Esophagus squamous epithelium (tissue), 5 donors: ENCODE data around the gene TAS1R2. TPM values are rescaled to one million over a fixed set of nuclear protein-coding genes. Genes with fewer than 3 reads are reported as not detected.

Source experiments
- DNase-seq: peaks from one replicate; lab custom pipeline; 2025; lab: John Stamatoyannopoulos, UW
- H3K27ac ChIP-seq, 4 donors: fragments of 200-600 bp; sonication (generic); one replicate each; pipeline ENCODE4 v1.5.1; 2016 to 2019; ENCODE audit warnings: mild to moderate bottlenecking in 1 of 4
- H3K27me3 ChIP-seq, 4 donors: fragments of 200-600 bp; sonication (generic); 1 replicate in 3 of 4; 2 replicates in 1 of 4; pipeline versions ENCODE4 v1.5.1 to v1.6.0; 2017 to 2021; ENCODE audit warnings: antibody characterized with exemption in 1 of 4
- H3K36me3 ChIP-seq, 3 donors: fragments of 200-600 bp; sonication (generic); one replicate each; pipeline ENCODE4 v1.5.1; 2016 to 2019
- H3K4me1 ChIP-seq, 3 donors: fragments of 200-600 bp; sonication (generic); one replicate each; pipeline ENCODE4 v1.5.1; 2017 to 2019
- H3K4me3 ChIP-seq, 4 donors: fragments of 200-600 bp; sonication (generic); 1 replicate in 3 of 4; 2 replicates in 1 of 4; pipeline ENCODE4 v1.5.1; 2016 to 2019; ENCODE audit warnings: mild to moderate bottlenecking in 2 of 4, moderate library complexity in 1 of 4
- H3K9me3 ChIP-seq, 3 donors: fragments of 200-600 bp; sonication (generic); one replicate each; pipeline ENCODE4 v1.5.1; 2016 to 2019
- POLR2A ChIP-seq, 4 donors: fragments of 450-650 bp; IDR thresholded peaks; one replicate each; pipeline ENCODE4 v1.6.1; 2017; ENCODE audit warnings: antibody characterized with exemption in 4 of 4, mild to moderate bottlenecking in 4 of 4, moderate library complexity in 3 of 4
- WGBS, 2 donors: methylation state at CpG; one replicate each; pipeline ENCODE4 v1.1.5; 2018; 5-methylcytosine and 5-hydroxymethylcytosine counted together
- intact Hi-C: fragments of 100-400 bp; cut with DNase I; formaldehyde crosslinking; loops from one replicate; pipeline ENCODE4 v1.15.0; 2022
- total RNA-seq, 4 donors: library from RNA; depleted of rRNA; stranded (reverse); fragments of >200 nt; gene quantifications; one replicate each; pipeline ENCODE4 v1.1.0, GENCODE V29; 2016
- TF ChIP-seq, protein P1 (sequence below), 6 experiments: fragments of 450-650 bp in 4 of 6; fragments of 200-600 bp in 2 of 6; sonication (generic) in 2 of 6; IDR thresholded peaks; one replicate each; pipeline ENCODE4 v1.5.1; 2016 to 2019; ENCODE audit warnings: antibody characterized with exemption in 6 of 6, mild to moderate bottlenecking in 4 of 6, moderate library complexity in 4 of 6
- donor health status: DM: yes; HTN: yes; CAD: no.

TAS1R2 gene
- total RNA-seq, 4 donors from 2014 or later, result not detected

DNA sequence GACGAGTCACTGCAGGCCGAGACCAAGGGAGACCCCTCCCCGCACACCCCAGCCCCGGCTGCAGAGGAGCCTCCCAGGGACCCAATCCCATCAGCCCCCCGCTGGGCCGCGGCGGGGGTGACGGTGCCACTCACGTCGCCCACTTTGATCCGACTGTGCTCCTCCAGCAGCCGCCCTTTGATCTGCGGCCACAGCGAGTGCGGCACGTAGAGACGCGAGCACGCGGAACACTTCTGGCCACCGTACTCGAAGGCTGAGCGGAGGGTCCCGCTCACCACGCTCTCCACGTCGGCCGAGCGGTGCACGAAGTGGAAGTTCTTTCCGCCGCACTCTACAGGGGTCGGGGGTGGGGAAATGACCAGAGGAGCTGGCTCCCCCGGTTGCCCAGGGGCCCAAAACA lies 17.8 kb upstream of the TAS1R2 start:
- 84 to 88% methylated on average over 8 to 14 of the region's 35 CpGs for WGBS, 2 donors
- Histone ChIP-seq H3K4me3 (no peak overlapping the region), H3K36me3 (peaks cover 0 to 50% (median 0%) of the 10 kb centered on the region in 3 donors), H3K9me3 (no peaks in the 10 kb centered on the region), H3K4me1 (peaks cover 7 to 43% (median 15%) of the 10 kb centered on the region in 3 donors), H3K27me3 (no peaks in the 10 kb centered on the region), H3K27ac (no peak overlapping the region)
- DNase-seq, result no peak
- TF ChIP-seq POLR2A (IDR thresholded peaks at IDR 0.05), result no peak
- TF ChIP-seq, protein P1, sequence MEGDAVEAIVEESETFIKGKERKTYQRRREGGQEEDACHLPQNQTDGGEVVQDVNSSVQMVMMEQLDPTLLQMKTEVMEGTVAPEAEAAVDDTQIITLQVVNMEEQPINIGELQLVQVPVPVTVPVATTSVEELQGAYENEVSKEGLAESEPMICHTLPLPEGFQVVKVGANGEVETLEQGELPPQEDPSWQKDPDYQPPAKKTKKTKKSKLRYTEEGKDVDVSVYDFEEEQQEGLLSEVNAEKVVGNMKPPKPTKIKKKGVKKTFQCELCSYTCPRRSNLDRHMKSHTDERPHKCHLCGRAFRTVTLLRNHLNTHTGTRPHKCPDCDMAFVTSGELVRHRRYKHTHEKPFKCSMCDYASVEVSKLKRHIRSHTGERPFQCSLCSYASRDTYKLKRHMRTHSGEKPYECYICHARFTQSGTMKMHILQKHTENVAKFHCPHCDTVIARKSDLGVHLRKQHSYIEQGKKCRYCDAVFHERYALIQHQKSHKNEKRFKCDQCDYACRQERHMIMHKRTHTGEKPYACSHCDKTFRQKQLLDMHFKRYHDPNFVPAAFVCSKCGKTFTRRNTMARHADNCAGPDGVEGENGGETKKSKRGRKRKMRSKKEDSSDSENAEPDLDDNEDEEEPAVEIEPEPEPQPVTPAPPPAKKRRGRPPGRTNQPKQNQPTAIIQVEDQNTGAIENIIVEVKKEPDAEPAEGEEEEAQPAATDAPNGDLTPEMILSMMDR (IDR thresholded peaks at IDR 0.05), result no peak
- intact Hi-C loops, result no loop called here

DNA sequence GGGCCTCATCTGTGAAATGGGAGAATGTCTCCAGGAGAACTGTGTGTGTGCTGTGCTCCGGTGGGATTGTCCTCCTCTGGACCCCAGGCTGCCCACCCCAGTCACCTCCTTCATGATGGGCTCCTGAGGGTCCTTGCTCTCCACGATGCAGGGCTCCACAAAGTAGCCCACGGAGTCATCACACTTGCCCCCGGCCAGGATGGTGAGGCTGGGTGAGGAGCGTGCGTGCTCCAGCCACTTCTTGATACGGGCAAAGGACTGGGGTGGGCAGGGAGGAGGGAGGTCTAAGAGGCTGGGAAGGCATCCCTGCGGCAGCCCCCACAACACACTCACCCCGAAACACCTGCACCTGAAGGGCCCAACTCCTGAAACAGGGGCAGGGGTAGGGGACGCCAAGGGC lies 16.8 kb upstream of the TAS1R2 start:
- WGBS, 2 donors, result 80 to 100% methylated on average over 1 of the region's 10 CpGs
- no peak overlapping the region for H3K4me3 ChIP-seq
- peaks cover 0 to 60% (median 0%) of the 10 kb centered on the region in 3 donors for H3K36me3 ChIP-seq
- H3K27ac ChIP-seq, result no peak overlapping the region
- no peak for TF ChIP-seq POLR2A (IDR thresholded peaks at IDR 0.05)
- TF ChIP-seq, protein P1 (IDR thresholded peaks at IDR 0.05), result no peak
- no peak for DNase-seq
- H3K27me3 ChIP-seq, result no peaks in the 10 kb centered on the region
- intact Hi-C loops, result no loop called here
- peaks cover 0 to 32% (median 7%) of the 10 kb centered on the region in 3 donors for H3K4me1 ChIP-seq
- no peaks in the 10 kb centered on the region for H3K9me3 ChIP-seq

DNA sequence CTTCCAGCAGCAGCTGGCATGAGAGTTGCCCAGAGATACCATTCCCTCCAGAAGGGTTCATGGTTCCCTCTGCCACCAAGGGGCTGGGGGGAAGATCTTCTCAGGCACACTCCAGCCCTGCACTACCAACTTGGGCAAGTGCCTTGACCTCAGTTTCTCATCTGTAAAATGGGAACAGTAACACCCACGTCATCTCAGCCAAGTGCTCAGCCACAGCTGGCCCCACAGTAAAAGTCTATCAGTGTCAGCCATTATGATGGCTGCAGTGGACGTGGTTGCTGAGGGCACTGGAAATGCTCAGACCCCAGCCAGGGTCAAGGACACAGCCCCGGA lies 16.3 kb upstream of the TAS1R2 start:
- Histone ChIP-seq H3K4me1 (peaks cover 0 to 28% (median 7%) of the 10 kb centered on the region in 3 donors), H3K4me3 (no peak overlapping the region), H3K27me3 (no peaks in the 10 kb centered on the region), H3K9me3 (no peaks in the 10 kb centered on the region), H3K27ac (no peak overlapping the region), H3K36me3 (peaks cover 0 to 64% (median 0%) of the 10 kb centered on the region in 3 donors)
- intact Hi-C loops, result no loop called here
- WGBS, 2 donors, result 76 to 90% methylated on average over 2 of the region's 3 CpGs
- no peak for TF ChIP-seq POLR2A (IDR thresholded peaks at IDR 0.05)
- TF ChIP-seq, protein P1 (IDR thresholded peaks at IDR 0.05), result no peak
- no peak for DNase-seq

DNA sequence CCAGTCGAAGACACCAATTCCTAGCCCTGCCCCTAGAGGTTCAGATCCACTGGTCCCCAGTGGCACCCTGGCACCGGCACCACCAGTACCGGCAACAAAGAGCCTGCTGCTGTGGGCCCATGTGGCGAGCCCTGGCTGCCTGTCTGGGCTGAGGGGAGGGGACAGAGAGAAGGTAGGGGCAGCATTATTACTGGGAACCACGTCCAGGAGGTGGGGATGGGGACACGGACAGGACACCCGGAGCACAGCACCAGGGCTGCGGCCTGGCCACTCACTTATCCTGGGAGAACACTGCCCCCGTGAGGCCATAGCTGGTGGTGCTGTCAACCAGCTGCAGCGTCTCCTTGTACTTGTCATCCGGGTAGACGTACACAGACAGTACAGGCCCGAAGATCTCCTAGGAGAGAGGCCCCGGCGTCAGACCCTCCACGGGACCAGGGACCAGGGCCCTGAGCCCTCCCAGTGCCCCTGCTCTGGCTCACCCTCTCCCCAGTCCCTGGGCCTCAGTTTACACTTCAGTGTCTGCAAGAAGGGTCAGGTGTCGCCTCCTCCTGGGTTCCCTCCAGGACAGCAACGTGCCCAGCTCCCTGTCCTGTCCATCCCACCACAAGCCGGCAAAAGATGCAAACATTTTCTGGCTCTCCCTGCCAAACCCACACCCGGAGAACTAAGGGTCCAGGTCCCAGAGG lies 15.8 kb upstream of the TAS1R2 start:
- Histone ChIP-seq H3K36me3 (peaks cover 0 to 64% (median 0%) of the 10 kb centered on the region in 3 donors), H3K27ac (no peak overlapping the region), H3K27me3 (no peaks in the 10 kb centered on the region), H3K9me3 (no peaks in the 10 kb centered on the region), H3K4me3 (no peak overlapping the region), H3K4me1 (peaks cover 0 to 23% (median 7%) of the 10 kb centered on the region in 3 donors)
- 20 to 33% methylated on average over 1 to 8 of the region's 20 CpGs for WGBS, 2 donors
- DNase-seq, result peak; percentile 19
- TF ChIP-seq POLR2A (IDR thresholded peaks at IDR 0.05), result no peak
- TF ChIP-seq, protein P1 (IDR thresholded peaks at IDR 0.05), result peak; percentile 60 to 84 (median 66)
- intact Hi-C loops, result no loop called here

DNA sequence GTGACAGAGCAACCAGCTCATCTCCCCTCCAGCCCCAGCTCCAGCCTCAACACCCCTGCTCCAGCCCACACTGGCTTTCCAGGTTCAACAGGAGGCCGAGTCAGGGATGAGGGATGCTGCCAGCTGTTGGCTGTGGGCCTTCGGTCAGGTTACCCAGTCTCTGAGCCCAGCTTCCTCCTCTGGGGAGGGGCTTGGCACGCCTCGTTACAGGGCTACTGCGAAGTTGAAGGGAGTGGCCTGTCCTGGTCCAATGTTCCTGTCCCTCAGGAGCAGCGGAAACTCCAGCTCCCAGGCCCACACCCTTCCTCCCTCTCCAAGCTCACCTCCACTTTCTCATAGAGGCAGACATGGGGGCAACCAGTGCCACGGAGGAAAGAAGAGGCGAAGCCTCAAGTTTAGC lies 15.1 kb upstream of the TAS1R2 start:
- H3K4me1 ChIP-seq, result peaks cover 0 to 16% (median 2%) of the 10 kb centered on the region in 3 donors
- H3K27me3 ChIP-seq, result no peaks in the 10 kb centered on the region
- no peak for DNase-seq
- WGBS, 2 donors, result 55% methylated on average over 6 of the region's 8 CpGs; no CpG with 5 or more reads in 1 of the 2 donors
- peaks cover 0 to 64% (median 0%) of the 10 kb centered on the region in 3 donors for H3K36me3 ChIP-seq
- H3K4me3 ChIP-seq, result no peak overlapping the region
- TF ChIP-seq POLR2A (IDR thresholded peaks at IDR 0.05), result no peak
- TF ChIP-seq, protein P1 (IDR thresholded peaks at IDR 0.05), result no peak
- intact Hi-C loops, result no loop called here
- H3K9me3 ChIP-seq, result no peaks in the 10 kb centered on the region
- no peak overlapping the region for H3K27ac ChIP-seq
